Measurements from ENCODE around the gene SLC38A2. TPM values are rescaled to one million over a fixed set of nuclear protein-coding genes. Genes with fewer than 3 reads are reported as not detected.

The SLC38A2 gene
- total RNA-seq, 4 donors from 2014 or later = 186 to 503 (median 368) TPM

DNA sequence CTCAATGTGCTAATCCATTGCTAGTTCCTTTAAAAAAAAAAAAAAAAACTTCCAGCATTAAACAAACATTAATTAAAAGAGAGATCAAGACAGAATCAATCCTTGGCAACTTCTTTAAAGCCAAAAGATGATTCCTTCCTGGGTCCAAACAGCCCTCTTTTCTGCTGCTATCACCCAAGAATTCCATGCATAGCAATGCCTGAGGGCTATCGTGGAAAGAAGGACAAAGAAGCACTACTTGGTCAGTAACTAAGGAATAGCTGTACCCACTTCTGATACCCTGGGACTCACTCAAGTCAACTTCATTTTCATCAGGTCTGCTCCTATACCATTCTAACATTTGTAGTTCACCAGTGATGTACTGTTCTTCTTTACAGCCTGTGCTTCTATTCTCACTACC, 51.8 kb downstream of the SLC38A2 start:
- TF ChIP-seq, protein P1, sequence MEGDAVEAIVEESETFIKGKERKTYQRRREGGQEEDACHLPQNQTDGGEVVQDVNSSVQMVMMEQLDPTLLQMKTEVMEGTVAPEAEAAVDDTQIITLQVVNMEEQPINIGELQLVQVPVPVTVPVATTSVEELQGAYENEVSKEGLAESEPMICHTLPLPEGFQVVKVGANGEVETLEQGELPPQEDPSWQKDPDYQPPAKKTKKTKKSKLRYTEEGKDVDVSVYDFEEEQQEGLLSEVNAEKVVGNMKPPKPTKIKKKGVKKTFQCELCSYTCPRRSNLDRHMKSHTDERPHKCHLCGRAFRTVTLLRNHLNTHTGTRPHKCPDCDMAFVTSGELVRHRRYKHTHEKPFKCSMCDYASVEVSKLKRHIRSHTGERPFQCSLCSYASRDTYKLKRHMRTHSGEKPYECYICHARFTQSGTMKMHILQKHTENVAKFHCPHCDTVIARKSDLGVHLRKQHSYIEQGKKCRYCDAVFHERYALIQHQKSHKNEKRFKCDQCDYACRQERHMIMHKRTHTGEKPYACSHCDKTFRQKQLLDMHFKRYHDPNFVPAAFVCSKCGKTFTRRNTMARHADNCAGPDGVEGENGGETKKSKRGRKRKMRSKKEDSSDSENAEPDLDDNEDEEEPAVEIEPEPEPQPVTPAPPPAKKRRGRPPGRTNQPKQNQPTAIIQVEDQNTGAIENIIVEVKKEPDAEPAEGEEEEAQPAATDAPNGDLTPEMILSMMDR (IDR thresholded peaks at IDR 0.05; ENCODE audit: low read depth) = no peak

GRCh38 chr12:46318037-46318436, 54.5 kb downstream of the SLC38A2 start:
- TF ChIP-seq, protein P1 (IDR thresholded peaks at IDR 0.05; ENCODE audit: low read depth) = no peak

Other genes with a start within 250 kb of the SLC38A2 start
- 10 to 100 TPM in 1 of 4 donors, 1 to 10 TPM in 3; 3.8 to 15.0 (median 8.5) TPM for gene SLC38A1, start 103.7 kb downstream of the SLC38A2 start, total RNA-seq